SK-N-MC (cell line): ENCODE measurements around the gene EXOC8.

Experiments
- EZH2 ChIP-seq: fragments of 200-600 bp; sonication (generic); IDR thresholded peaks from one replicate; pipeline ENCODE4 v1.6.1; 2017; ENCODE audit warnings: antibody characterized with exemption
- FOXP2 ChIP-seq: optimal IDR thresholded peaks from 2 replicates; pipeline ENCODE3; 2011; ENCODE audit warnings: mild to moderate bottlenecking, moderate library complexity; ENCODE audit not compliant: insufficient read depth; ENCODE audit errors: extremely low read length, control extremely low read depth
- POLR2AphosphoS5 ChIP-seq: IDR thresholded peaks from 2 replicates; pipeline ENCODE4 v1.6.1; 2012; ENCODE audit warnings: mild to moderate bottlenecking, low read depth, low read length, borderline replicate concordance

- TF ChIP-seq POLR2AphosphoS5 = no peak
- TF ChIP-seq EZH2 = no peak
- TF ChIP-seq FOXP2 = no peak
Measured at GRCh38 chr1:231337043-231337471, 595 bp downstream of the EXOC8 start.
